ES-I3 (cell line): ENCODE measurements around the gene RASGRF1.

Experiments used
- H3K36me3 ChIP-seq: 2 replicates; pipeline ENCODE4 v1.6.1; 2013; ENCODE audit warnings: mild to moderate bottlenecking, low read length, control low read depth, moderate library complexity; ENCODE audit not compliant: insufficient read depth
- H3K4me1 ChIP-seq: 2 replicates; pipeline ENCODE4 v1.6.1; 2013; ENCODE audit warnings: mild to moderate bottlenecking, control low read depth, low read length; ENCODE audit not compliant: insufficient read depth
- H3K9ac ChIP-seq: 2 replicates; pipeline ENCODE4 v1.6.1; 2013; ENCODE audit warnings: low read depth, mild to moderate bottlenecking, low read length, moderate library complexity
- H3K9me3 ChIP-seq: 2 replicates; pipeline ENCODE4 v1.6.1; 2013; ENCODE audit warnings: mild to moderate bottlenecking, low read length, moderate library complexity; ENCODE audit not compliant: control insufficient read depth, insufficient read depth

RASGRF1 gene

DNA sequence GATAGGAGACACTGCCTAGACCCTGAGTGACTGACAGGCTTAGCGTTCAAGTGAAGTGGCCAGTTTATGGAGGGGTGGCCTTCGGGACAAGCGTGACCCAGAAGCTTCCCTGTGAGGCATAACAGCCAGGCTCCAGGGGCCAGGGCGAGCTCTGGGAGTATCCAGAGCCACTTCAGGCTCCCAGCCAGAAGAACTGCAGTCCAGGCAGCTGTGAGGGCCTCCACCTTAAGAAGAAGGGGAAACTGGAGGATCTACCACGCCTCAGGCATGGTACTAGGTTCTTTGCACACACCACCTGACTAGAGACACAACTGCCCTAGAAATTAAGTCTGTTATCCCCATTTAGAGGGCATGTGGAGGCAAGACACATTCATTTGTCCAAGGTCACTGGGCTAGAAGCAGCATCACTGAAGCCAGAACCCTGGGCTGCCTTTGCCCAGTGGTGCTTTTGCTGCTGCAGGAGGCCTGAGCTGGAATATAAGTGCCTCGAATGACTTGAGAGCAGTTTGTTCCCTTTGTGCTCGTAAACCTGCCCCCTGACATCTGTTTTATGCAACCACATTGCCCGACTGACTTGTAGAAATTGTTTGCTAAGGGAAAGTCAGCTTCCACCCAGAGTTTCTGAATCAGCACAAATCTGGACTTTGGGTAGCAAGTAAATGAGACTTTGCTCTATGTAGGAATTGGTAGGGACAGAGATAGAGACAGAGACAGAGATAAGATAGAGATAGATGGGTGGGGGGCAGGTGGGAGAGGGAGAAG lies 23.3 kb downstream of the RASGRF1 start:
- H3K36me3 ChIP-seq, result no peaks in the 10 kb centered on the region
- no peaks in the 10 kb centered on the region for H3K9me3 ChIP-seq
- no peaks in the 10 kb centered on the region for H3K4me1 ChIP-seq
- no peak overlapping the region for H3K9ac ChIP-seq

DNA sequence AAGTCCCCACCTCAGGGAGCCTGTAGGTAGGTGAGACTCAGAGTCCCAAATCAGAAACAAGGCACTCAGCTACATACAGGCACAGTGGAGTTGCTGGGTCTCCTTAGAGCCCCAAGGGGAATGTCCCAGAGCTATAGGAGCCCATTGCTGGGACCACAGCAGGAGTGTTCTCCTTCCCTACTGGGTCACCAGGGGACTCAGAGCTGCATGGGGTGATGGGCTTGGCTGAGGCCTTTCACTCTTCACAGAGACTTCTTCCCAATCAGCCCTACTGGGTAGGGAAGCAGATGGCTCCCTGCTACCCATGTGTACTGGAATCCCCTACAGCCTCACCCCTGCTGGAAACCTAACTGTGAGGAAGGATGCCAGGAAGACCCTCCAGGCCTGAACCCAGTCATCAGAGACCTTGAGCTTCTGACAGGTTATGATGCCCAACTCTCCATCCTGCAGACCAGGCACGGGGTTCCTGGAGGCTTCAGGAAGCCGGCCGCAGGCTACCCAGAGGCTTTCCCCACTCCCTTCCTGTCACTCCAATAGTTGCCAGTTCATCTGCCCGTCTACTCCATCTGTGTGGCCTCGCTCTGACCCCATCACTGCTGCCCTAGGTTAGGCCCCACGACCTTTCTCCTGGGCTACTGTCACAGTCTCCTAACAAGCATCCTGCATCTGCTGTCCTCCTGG lies 24.0 kb downstream of the RASGRF1 start:
- no peaks in the 10 kb centered on the region for H3K36me3 ChIP-seq
- H3K4me1 ChIP-seq, result no peaks in the 10 kb centered on the region
- no peaks in the 10 kb centered on the region for H3K9me3 ChIP-seq
- no peak overlapping the region for H3K9ac ChIP-seq

DNA sequence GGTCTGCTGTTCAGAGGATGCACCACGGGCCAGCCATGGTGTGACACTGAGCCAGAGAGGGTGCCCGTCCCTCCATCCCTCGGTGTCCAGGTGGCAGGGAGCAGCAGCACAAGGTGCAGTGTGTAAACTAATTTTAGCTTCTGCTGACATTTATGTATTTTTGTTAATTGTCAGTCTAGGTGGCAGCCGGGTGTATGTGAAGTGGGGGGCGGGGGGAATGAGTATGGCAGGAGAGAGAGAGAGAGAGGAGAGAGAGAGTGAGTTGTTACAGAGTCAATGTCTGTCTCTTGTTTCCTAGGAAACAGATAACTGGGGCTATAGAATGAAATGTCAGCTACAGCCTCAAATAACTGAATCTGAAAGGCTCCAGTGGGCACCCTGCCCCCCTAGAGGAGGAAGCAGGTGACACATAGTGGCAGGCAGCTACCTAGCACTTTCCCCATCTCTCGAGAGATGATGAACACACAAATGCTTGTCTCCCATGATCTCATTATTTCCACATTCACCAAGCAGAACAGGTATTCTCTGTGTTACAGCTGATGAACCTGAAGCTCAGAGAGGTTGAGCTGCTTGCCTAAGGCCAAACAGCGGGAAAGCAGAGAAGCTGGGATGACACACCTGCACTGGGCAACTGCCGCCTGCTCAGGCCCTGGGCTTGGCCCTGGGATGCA lies 24.7 kb downstream of the RASGRF1 start:
- Histone ChIP-seq H3K4me1 (peaks cover under 1% of the 10 kb centered on the region; the same call in 1 of the 2 replicates), H3K36me3 (no peaks in the 10 kb centered on the region), H3K9me3 (no peaks in the 10 kb centered on the region), H3K9ac (no peak overlapping the region)

DNA sequence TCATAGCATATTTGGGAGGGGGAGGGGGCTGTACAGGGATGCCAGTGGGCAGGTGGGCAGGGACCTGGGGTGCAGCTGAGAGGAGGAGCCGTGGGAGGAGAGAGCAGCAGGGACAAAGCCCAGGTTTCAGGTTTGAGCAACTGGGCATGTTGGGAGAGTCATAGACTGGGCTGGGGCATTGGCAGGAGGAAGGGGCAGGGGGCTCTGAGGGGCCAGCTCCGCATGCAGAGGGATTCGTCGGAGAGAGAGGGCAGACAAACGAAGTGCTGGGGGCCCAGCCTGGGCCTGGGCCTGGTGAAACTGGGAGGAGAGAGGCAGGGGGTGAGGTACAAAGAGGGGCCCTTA lies 25.2 kb downstream of the RASGRF1 start:
- H3K36me3 ChIP-seq, result no peaks in the 10 kb centered on the region
- no peak overlapping the region for H3K9ac ChIP-seq
- H3K4me1 ChIP-seq, result peaks cover 6% of the 10 kb centered on the region
- no peaks in the 10 kb centered on the region for H3K9me3 ChIP-seq

DNA sequence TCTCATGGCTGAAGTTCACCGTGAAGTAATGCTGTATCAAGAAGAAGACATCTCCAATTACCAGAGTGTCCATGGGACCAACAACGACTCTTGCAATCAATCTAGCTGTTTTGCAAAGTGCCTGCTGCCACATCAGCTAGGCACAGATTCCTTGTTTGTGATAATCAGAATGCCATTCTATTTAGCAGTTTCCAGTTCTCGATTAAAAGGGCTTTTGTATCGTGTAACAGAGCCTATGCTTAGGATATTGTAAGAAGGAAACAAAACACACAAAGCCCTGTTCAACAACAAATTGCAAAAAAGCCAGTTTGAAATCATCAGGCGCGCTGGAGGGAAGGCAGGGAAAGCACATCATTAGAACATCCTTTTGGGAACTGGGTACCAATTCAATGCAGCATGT lies 26.1 kb downstream of the RASGRF1 start:
- no peaks in the 10 kb centered on the region for H3K9me3 ChIP-seq
- no peak overlapping the region for H3K9ac ChIP-seq
- H3K4me1 ChIP-seq, result peaks cover 8% of the 10 kb centered on the region
- no peaks in the 10 kb centered on the region for H3K36me3 ChIP-seq

DNA sequence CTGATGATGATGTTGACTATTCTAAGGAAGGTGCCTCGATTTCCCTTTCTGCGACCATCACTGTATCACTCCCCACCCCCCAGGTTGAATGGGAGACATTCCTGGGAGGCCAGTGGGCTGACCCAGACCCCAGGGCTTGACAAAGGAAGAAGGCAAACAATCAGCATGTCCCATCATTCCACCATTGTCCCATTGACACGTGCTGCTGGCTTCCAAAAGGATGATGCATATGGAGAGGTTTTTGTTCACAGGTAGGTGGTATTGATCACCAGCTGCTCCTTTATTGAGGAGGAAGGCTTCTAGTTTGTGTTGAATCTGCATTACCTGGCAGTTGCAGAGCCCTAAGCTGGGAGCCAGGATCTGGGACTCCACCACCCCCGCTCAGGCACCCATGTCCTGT lies 30.4 kb downstream of the RASGRF1 start:
- Histone ChIP-seq H3K9ac (no peak overlapping the region), H3K4me1 (peaks cover 8% of the 10 kb centered on the region), H3K9me3 (no peaks in the 10 kb centered on the region), H3K36me3 (no peaks in the 10 kb centered on the region)

DNA sequence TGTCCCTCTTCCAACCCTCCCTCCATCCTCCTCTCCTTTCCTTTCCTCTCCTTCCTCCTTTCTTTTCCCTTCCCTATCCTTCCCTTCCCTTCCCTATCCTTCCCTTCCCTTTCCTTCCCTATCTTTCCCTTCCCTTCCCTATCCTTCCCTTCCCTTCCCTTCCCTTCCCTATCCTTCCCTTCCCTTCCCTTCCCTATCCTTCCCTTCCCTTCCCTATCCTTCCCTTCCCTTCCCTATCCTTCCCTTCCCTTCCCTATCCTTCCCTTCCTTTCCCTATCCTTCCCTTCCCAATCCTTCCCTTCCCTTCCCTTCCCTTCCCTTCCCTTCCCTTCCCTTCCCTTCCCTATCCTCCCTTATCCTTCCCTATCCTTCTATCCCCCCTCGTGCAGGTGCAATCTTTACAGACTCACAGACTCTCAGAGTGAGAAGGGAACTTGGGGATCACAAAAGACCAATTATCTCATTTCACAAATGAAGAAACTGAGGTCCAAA lies 31.5 kb downstream of the RASGRF1 start:
- no peaks in the 10 kb centered on the region for H3K9me3 ChIP-seq
- no peak overlapping the region for H3K9ac ChIP-seq
- H3K4me1 ChIP-seq, result peaks cover 8% of the 10 kb centered on the region
- H3K36me3 ChIP-seq, result no peaks in the 10 kb centered on the region

DNA sequence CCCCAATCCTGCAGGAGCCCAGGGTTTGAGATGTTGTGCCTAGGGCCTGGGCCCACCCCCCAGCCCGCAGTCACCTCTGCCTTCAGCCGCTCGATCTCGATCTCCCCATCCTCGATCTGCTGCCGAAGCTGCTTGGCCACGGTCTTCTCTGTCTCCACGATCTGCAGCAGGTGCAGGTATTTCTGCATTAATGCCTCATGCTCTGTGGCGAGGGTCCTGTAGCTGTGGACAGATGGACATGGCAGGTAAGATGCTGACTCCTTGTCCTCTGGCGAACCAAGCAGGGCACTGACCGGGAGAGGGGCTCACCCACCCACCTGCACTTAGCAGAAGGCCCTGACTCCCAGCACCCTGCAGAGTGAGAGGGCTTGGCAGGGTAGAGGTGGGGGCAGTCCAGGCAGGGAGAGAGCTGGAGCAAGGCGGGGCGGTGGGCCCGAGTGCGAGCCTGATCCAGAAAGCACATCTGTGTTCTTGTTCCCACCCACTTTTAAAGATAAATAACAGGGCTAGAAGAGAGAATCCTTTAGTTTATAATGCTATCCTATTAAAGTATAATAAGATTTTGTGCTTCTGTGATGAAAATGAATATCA lies 32.2 kb downstream of the RASGRF1 start:
- H3K9ac ChIP-seq, result no peak overlapping the region
- peaks cover 8% of the 10 kb centered on the region for H3K4me1 ChIP-seq
- no peaks in the 10 kb centered on the region for H3K9me3 ChIP-seq

DNA sequence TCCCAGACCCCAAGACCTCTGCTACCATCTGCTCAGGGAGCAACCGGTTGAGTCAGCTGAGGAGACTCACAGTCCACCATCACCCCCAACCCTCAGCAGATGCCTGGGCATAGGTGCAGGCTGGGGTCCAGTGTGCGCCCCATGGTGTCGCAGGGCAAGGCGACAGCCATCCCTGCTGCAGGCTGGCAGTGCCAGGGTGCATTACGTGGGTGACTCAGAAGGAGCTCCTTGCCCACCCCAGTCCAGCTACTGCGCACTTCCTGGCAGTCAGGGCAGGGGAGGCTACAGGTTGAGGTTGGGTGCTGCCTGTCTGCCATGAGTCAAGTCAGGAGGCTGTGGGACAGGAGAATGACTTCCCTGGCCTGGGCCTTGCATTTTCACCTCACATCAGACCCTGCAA lies 33.5 kb downstream of the RASGRF1 start:
- no peaks in the 10 kb centered on the region for H3K9me3 ChIP-seq
- H3K9ac ChIP-seq, result no peak overlapping the region
- no peaks in the 10 kb centered on the region for H3K36me3 ChIP-seq
- peaks cover 8% of the 10 kb centered on the region for H3K4me1 ChIP-seq

More for the DNA sequence above, 32.2 kb downstream of the RASGRF1 start:
- H3K36me3 ChIP-seq, result no peaks in the 10 kb centered on the region

DNA sequence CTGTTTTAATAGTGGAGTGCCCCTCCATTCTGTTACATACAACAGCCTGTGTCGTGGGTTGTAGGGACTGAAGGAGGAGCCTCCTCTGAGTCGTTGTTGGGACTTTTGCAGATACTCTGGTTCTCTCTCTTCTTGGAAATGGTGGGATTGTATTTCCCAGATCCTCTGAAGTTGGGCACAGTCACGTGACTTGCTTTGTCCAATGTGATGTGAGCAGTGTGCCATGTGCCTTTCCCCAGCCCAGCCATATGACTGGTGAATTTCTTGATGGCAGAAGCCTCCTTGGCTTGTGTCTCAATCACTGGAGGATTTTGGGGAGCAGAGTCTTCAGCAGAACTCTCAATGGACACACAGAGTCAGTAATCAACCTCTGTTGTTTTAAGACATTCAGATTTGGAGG lies 36.2 kb downstream of the RASGRF1 start:
- Histone ChIP-seq H3K9ac (no peak overlapping the region), H3K36me3 (no peaks in the 10 kb centered on the region), H3K4me1 (no peaks in the 10 kb centered on the region)

DNA sequence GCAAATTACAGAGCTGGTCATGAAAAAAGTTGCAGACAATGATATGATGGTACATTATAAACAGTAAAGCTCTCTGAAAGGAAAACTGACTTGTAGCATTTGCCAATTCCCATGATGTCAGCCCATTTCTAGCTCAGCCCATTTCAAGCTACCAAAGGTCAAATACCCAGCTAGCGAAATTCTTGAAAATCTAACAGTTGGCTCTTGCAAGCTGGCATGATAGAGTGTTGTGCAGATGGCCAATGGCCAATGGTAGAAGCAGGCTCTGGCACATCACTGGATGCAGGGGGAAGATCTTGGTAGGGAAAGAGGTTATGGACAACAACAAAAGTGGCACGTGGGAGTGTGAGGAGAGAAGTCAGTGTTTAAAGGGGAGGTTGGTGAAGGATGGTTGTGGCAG lies 36.7 kb downstream of the RASGRF1 start:
- no peaks in the 10 kb centered on the region for H3K9me3 ChIP-seq
- no peaks in the 10 kb centered on the region for H3K4me1 ChIP-seq
- H3K9ac ChIP-seq, result no peak overlapping the region
- no peaks in the 10 kb centered on the region for H3K36me3 ChIP-seq

More for the DNA sequence above, 36.2 kb downstream of the RASGRF1 start:
- H3K9me3 ChIP-seq, result no peaks in the 10 kb centered on the region

DNA sequence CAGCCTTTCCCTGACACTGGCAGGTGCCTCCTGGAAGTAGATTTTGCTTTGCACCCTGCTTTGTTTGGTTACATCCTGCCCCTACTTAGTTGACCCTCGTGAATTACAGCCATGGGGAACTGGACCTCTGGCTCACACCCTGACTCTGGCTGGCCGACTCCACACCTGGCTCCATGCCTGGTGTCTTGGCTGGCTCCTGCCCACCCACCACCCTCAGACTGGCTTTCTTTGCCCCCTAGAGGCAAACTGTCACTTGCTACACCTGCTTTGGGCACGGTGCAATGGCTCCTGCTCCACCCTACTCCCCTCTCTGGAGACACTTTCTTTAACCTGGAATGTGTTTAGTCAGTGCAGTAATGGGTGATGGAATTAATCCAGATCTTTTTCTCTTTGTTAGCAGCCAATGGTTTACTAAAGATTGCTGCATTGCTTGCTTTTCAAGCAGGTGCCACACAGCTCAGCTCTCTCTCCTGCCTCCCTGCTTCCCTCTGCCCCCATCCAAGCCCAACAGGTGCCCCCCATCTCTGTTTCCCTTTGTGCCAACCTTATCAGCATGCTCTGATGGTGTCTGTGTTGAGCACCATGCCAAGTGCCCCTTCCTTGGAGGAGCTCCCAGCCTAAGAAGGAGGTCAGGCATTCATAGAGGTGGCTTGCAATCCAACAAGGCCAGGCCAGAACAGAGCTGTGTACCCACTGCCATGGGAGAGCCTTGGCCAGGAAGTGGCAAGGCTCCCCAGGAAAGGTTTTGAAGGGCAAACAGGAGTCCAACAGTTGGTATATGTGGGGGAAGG lies 38.4 kb downstream of the RASGRF1 start:
- Histone ChIP-seq H3K36me3 (no peaks in the 10 kb centered on the region), H3K4me1 (no peaks in the 10 kb centered on the region), H3K9me3 (no peaks in the 10 kb centered on the region), H3K9ac (no peak overlapping the region)

DNA sequence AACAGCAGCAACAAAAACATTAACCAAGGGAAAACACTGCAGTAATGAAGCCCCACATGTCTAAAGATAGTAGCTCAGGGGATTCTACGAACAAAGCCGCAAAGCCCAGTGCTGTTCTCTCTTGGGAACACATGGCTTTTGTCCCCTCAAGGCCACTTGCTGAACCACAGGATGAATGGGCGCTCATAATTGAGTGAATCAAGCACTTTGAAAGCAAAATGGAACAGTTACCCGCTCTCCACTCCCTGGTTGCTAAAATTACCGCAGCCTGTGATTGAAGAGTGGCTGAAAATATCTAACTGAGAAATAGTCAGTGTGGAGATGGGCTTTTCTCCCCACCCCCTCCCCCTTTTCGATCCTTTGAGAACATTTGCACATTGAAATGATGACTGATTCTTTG lies 39.6 kb downstream of the RASGRF1 start:
- H3K9me3 ChIP-seq, result no peaks in the 10 kb centered on the region
- H3K4me1 ChIP-seq, result no peaks in the 10 kb centered on the region
- no peaks in the 10 kb centered on the region for H3K36me3 ChIP-seq
- H3K9ac ChIP-seq, result no peak overlapping the region

DNA sequence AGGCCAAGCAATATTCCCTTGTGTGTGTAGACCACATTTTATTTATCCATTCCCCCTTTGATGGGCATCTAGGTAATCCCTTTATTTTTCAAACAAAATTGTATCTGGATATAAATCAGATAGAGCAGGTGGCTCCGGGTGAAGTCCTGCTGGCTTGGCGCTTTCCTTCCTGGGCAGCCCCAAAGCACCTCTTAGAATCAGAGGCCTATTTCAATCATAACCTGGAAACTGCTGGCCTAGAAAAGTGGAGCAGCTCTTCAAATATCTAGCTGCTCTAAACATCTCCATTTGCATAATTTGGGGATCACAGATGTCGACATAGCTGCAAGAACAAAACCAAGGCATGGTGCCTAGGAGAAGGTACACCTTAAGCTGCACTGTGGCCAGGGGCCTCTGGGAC lies 40.2 kb downstream of the RASGRF1 start:
- H3K9me3 ChIP-seq, result no peaks in the 10 kb centered on the region
- no peak overlapping the region for H3K9ac ChIP-seq
- H3K36me3 ChIP-seq, result no peaks in the 10 kb centered on the region
- H3K4me1 ChIP-seq, result no peaks in the 10 kb centered on the region
